Measurements from ENCODE around the gene EIF2B2. TPM values are rescaled to one million over a fixed set of nuclear protein-coding genes. Genes with fewer than 3 reads are reported as not detected.

EIF2B2 gene
- total RNA-seq, 1 donor from 2014 or later: 44.4 TPM

- TF ChIP-seq, protein P1, sequence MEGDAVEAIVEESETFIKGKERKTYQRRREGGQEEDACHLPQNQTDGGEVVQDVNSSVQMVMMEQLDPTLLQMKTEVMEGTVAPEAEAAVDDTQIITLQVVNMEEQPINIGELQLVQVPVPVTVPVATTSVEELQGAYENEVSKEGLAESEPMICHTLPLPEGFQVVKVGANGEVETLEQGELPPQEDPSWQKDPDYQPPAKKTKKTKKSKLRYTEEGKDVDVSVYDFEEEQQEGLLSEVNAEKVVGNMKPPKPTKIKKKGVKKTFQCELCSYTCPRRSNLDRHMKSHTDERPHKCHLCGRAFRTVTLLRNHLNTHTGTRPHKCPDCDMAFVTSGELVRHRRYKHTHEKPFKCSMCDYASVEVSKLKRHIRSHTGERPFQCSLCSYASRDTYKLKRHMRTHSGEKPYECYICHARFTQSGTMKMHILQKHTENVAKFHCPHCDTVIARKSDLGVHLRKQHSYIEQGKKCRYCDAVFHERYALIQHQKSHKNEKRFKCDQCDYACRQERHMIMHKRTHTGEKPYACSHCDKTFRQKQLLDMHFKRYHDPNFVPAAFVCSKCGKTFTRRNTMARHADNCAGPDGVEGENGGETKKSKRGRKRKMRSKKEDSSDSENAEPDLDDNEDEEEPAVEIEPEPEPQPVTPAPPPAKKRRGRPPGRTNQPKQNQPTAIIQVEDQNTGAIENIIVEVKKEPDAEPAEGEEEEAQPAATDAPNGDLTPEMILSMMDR (IDR thresholded peaks at IDR 0.05): no peak
- Mint-ChIP-seq H3K27me3 (ENCODE audit: unreplicated experiment) (no peaks in the 10 kb centered on the region), H3K4me3 (ENCODE audit: unreplicated experiment) (no peak overlapping the region), H3K4me1 (ENCODE audit: unreplicated experiment) (peaks cover 37% of the 10 kb centered on the region), H3K27ac (ENCODE audit: unreplicated experiment) (peak overlapping the region; percentile 24), H3K9me3 (ENCODE audit: unreplicated experiment) (no peaks in the 10 kb centered on the region), H3K36me3 (ENCODE audit: unreplicated experiment) (peaks cover 8% of the 10 kb centered on the region)
- DNase-seq (ENCODE audit: extremely low spot score, unreplicated experiment): no peak
Observed at GRCh38 chr14:75054421-75054820, 51.7 kb downstream of the EIF2B2 start.

DNA sequence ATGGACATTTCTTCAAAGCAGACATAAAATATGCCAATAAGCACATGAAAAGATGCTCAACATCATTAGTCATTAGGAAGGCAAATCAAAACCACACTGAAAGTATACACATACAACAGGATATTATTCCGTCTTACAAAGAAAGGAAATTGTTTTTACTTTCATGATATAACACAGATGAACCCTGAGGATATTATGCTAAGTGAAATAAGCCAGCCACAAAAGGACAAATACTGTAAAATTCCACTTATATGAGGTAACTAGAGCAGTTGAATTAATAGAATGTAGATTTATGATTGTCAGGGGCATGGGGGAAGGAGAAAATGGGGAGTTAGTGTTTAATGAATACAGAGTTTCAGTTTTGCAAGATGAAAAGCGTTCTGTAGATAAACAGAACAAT, 56.9 kb downstream of the EIF2B2 start:
- H3K4me1 Mint-ChIP-seq (ENCODE audit: unreplicated experiment): peaks cover 34% of the 10 kb centered on the region
- TF ChIP-seq, protein P1 (IDR thresholded peaks at IDR 0.05): no peak
- H3K9me3 Mint-ChIP-seq (ENCODE audit: unreplicated experiment): no peaks in the 10 kb centered on the region
- H3K4me3 Mint-ChIP-seq (ENCODE audit: unreplicated experiment): no peak overlapping the region
- H3K36me3 Mint-ChIP-seq (ENCODE audit: unreplicated experiment): peaks cover 8% of the 10 kb centered on the region
- peak overlapping the region; percentile 21 for H3K27ac Mint-ChIP-seq (ENCODE audit: unreplicated experiment)
- no peaks in the 10 kb centered on the region for H3K27me3 Mint-ChIP-seq (ENCODE audit: unreplicated experiment)
- DNase-seq (ENCODE audit: extremely low spot score, unreplicated experiment): no peak

GRCh38 chr14:75060420-75060819, 57.7 kb downstream of the EIF2B2 start:
- Mint-ChIP-seq H3K36me3 (ENCODE audit: unreplicated experiment) (peaks cover 8% of the 10 kb centered on the region), H3K4me1 (ENCODE audit: unreplicated experiment) (peaks cover 32% of the 10 kb centered on the region), H3K4me3 (ENCODE audit: unreplicated experiment) (no peak overlapping the region), H3K27me3 (ENCODE audit: unreplicated experiment) (no peaks in the 10 kb centered on the region), H3K27ac (ENCODE audit: unreplicated experiment) (no peak overlapping the region), H3K9me3 (ENCODE audit: unreplicated experiment) (no peaks in the 10 kb centered on the region)
- TF ChIP-seq, protein P1 (IDR thresholded peaks at IDR 0.05): no peak
- DNase-seq (ENCODE audit: extremely low spot score, unreplicated experiment): no peak

Other genes starting within 250 kb of the EIF2B2 start
- 88.3 and 88.4 TPM in 2 replicates for gene YLPM1, start 239.6 kb upstream of the EIF2B2 start, total RNA-seq
- gene PROX2, start 126.8 kb upstream of the EIF2B2 start, total RNA-seq: not detected in 2 replicates
- 101 and 107 TPM in 2 replicates for gene DLST, start 121.0 kb upstream of the EIF2B2 start, total RNA-seq
- 0.65 and 0.97 TPM in 2 replicates for gene RPS6KL1, start 79.7 kb upstream of the EIF2B2 start, total RNA-seq
- 3.5 and 3.9 TPM in 2 replicates for gene PGF, start 47.3 kb upstream of the EIF2B2 start, total RNA-seq
- 21.8 and 22.9 TPM in 2 replicates for gene MLH3, start 48.5 kb downstream of the EIF2B2 start, total RNA-seq
- 8.8 and 10.4 TPM in 2 replicates for gene ACYP1, start 61.1 kb downstream of the EIF2B2 start, total RNA-seq
- gene ZC2HC1C, start 66.7 kb downstream of the EIF2B2 start, total RNA-seq: 0.08 and 1.0 TPM in 2 replicates
- gene NEK9, start 124.1 kb downstream of the EIF2B2 start, total RNA-seq: 116 and 117 TPM in 2 replicates
- gene TMED10, start 173.7 kb downstream of the EIF2B2 start, total RNA-seq: 380 and 409 TPM in 2 replicates

All from osteocyte (in vitro differentiated cells).